ENCODE results near the gene CADM1.

Gene CADM1

DNA sequence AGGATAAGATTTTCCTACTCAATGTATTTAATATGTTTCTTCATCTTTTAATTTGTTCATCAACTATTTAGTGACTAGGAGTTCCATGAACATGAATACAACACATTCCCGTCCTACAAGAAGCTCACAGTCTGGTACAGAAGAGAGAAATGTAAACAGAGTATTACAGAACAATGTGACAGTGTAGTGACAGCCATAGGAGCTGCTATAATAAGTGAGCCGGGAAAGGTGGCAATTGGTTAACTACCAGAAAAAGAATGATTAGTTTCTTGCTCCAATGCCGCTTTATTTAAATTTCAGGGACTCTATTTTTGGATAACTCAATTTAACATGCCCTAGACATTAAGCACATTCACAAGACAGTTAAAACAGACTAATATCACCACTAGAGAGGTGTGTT lies 192.3 kb downstream of the CADM1 start:
- DNase-seq: no peak

DNA sequence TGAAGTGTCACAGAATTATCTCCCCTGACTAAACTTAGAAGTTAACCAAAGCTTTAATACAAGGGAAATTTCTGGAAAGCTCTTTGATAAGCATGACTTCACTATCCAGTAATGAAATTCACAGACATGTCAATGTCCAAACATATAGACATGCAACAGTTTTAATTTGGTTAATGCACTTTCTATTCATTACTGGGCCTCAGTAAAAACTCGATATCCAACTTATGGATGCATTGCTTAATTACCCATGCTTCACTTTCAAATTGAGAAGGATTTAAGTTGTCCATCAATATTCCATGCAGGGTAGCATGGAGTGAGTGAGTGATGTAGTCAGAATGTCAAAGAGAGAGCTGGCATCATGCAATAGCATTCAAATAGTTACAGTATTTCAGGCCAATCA lies 197.5 kb downstream of the CADM1 start:
- DNase-seq: no peak

DNA sequence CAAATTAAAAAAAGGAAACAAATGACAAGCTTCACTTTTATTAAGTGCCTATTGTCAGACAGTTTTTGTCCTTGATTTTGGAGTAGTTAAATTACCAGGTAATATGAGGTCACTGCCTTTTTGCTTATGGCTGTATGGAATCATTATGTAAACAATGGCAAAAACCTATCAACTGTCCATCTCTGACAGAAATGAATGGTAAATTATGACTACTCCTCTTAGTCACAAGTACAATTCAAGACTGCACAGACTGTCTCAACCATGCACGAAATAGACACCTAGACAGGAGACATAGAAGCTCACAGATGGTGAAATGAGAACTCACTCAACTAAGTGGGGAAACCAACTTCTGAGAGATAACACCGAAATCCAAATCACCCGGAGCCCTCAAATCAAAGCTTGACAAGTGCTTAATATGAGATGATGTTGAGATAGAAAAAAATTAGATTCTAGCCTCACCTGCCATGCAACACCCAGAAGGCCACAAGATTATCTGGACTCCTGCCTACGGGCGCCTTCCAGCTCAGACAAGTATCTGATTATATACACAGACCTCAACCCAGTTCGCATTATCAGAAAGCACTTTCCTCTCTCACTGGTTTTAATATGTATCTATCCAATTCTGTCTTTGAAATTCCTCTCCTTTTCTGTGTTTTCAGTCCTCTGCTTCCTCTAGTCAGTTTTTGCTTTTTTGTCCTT lies 199.3 kb downstream of the CADM1 start:
- DNase-seq: no peak

DNA sequence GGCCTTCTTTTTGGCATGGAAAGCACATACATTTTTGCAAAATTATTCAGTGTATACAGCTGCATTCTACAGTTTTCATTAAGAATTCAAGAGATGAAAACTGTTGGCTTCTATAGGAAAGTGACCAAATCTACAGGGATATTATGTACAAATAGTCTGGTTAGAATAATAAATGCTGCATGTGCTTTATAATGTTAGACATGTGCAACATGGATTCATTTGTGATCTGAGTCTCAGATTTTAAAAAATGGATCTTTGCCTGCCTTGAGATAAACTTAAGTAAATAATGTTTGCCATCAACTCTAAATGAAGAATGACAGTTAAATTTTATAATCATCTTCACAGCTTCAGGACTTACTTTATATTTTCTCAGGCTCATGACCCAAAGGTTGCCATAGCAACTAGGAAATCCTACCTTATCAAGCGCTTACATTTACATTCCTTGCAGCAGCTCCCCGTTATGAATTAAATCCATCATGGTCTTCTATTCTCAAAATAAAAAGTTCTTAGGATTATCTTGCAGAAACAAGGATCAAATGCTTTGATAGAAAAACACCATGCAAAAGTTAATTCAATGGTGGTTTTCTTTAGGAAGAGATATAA lies 200.2 kb downstream of the CADM1 start:
- DNase-seq: no peak

DNA sequence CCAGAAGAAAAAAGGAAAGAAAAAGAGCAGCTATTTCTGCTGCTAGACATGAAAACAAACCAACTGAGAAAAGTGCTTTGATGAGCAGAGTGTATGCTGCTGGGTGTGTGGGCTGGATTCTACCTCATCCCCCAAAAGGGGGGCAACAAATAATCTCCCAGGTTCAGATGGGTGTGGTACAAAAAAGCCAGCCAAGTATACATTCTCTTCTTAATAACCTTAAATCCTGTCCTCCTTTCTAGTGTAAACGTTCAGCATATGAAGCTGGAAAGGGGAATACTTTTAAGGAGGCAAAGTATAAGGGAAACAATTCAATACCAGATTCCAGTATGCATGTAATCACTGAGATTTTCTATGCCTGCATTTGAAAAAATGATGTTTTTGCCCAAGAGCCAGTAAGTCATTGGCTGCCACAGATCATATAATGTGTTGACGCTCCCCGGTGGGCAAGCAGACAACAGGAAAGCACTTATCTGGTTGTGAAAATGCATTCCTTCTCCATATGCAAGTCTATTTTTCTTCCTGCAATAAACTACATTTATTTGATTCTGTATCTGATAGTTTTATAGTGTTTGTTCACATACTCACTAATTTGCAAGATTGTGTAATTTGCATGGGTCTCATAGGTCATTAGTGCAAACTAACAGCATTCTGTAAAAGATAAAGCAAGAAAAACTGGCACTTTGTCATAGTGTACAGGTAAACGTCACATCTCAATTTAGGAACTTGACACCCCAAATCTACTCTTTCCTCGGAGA lies 201.1 kb downstream of the CADM1 start:
- no peak for DNase-seq

DNA sequence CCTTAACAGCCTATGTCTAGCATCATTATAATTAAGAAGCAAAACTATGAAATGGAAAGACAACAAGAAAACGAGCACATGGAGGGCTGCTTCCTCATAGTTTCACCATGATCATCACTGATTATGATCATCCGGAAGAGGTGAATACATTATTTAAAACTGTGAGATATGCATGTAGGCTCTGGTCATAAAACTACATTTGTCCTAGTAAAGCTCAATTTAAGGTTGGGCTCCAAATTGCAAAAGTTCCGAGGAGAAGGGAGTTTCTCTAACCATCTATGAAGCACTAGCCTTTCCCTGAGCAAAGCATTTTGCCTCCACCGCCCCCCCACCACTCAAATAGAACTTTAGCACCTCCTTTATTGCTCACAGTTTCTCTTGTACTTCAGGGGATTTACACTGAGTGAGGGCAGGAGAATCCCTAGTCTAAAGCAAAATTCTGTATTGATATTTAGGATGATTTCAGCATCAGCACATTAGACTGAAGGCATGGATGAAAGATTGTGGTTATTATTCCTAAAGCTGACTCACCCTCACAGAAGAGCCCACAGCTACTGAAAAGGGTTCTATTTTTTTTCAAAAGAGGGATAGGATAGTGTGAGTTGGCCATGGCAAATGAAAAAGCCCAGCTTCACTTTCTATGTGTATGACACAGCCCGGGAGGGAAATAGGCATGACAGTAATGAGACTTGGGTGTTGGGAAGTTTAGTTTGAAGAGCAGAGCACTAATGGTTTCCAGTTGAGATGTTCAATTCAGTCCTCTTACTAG lies 203.4 kb downstream of the CADM1 start:
- DNase-seq: no peak

DNA sequence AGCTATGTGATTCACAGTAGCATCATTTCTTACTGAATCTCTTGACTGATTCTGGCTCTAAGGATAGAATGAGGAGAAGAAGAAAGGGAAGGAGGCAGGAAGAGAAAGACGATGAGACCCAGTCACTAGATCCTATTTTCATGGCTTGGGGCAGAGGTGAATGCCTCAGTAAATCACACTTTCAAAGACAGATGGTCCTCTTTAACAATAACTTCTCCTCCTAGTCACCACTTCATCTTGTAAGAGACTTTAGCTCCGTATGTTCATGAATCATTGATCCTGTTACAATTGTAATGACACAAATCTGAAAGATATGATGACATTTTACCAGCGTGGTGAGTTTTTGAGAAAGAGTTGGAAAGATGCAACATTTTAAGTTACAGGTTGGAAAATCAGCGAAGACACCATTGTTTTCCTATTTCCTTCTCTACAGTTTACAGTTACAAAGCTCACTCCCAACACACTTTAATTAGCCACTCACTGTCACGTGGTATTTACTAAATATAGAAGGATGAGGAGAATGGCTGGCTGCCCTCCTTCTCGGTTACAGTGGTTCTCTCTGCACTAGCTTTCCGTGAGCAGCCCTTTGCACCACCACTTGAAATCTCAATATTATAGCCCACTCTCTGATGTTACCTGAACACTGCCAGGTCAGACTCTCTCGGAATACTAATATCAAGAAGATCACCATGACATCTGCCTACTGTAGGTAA lies 205.8 kb downstream of the CADM1 start:
- DNase-seq: no peak

DNA sequence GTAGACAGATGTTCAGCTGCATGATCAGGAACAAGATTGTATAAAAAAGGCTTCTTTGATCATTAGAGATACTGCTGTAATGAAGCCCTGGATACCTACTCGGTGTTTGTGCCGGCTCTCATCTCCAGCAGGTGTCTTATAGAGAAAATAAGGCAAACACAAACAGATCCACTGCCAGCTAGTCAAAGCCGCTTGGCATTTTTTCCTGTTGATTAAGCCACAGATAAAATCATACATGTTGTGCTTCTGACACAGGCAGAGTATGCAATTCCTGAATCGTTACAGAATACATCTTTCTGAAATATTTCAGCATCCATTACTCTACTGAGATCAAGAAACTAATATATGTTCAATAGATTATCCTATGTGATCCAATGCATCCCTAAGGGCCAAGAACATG lies 206.9 kb downstream of the CADM1 start:
- no peak for DNase-seq

DNA sequence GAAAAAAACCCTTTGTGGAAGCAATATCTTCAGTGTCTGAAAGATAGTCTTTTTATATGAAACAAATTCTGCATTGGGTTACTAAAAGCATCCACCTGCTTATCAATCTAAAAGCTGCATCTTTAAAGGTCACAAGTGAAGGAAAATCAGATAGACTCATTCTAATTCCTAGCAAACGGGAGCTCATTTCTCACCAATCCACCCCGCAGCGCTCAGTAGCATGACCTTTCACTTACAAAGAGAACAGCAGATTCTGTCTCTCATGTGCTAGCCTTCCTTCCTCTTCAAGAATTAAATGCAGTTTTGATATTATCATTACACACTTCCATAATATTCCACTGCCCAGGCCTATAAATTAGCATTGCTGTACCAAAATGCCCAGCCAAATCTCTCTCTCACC lies 212.9 kb downstream of the CADM1 start:
- no peak for DNase-seq

DNA sequence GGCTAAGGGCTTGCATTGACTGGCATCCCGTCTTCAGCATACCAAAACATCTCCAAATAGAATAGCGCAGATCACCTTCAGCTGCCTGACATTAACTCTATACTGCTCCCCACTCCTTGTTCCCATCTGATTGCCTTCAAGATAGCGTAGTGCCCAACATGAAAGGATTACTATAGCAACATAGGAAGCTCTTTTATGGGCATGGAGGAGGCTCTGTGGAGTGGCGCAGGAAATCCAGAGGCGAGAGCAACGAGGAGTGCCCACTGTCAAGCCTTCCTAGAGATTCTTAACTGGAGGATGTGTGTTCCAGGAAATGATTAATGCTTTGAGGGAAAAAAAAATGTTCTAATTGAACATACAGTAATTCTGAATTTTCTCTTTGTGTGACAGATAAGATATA lies 213.3 kb downstream of the CADM1 start:
- DNase-seq: no peak

DNA sequence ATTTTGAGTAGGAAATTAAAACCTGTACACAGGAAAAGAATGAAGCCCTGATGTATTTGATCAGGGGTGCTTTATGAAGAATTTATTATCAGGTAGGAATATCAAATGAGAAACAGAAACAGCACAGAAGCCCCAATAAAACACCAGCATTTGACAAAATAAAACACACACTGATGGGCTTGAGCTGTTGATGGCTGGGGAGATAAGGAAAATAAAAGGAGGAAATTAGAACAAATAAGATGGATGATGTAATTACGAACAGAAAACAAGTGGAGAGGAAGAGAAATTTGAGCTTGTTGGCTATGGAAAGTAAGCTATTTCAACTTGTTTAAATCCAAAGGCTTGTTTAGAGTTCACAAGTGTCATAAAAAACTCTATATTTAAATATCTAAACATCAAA lies 213.7 kb downstream of the CADM1 start:
- DNase-seq: no peak

DNA sequence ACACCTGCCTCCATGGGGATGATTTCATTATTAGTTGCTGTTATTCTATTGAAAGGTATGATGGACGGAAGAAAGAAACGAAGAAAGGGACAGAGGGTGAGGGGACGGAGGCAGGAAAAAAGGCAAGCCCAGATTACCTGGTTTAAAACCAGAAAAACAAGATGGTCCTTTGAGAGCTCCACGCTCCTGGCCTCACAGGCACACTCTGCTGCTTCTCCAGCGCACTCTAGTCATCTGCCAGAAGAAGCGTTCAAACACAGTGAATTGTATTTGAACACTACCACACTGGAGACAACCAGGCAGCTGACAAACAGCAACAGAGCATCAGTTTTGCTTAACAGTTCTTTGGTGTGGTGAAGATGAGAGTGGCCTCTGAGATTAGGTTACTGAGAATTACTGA lies 216.9 kb downstream of the CADM1 start:
- no peak for DNase-seq

DNA sequence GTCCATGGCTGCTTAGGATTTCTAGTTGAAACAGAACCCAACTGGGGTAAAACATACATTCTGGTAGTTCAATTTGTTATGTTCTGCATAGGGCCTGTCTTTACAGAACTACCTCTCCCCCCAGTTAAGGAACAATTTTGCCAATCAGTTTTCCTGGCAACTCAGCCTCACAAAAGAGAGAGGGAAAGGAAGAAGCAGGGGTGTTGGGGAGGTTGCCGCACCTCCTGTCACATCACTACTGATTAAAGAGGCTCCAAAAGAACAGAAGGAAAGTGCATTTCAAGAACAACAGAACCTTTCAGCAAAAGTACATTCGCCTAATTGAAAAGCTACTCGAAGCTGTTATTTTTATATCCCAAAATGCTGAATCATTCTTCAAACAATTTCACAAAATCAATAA lies 217.6 kb downstream of the CADM1 start:
- no peak for DNase-seq

DNA sequence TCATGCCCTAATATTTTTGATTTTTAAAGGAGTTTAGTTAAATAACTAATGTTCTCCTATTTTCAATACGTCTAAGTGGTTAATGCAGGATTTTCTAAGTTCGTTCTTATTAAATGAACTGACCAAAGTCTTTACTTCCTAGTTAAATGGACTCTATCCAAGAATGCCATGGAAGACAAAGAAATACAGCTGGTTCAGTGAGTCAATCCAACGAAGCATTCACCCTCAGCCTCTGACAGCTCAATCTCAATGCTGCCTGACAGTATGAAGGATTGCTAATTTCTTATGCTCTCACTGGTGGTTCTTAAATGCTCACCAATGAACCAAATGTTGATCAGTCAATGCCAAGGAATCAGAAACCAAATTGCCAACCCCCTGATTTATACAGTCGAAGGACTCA lies 219.4 kb downstream of the CADM1 start:
- no peak for DNase-seq

DNA sequence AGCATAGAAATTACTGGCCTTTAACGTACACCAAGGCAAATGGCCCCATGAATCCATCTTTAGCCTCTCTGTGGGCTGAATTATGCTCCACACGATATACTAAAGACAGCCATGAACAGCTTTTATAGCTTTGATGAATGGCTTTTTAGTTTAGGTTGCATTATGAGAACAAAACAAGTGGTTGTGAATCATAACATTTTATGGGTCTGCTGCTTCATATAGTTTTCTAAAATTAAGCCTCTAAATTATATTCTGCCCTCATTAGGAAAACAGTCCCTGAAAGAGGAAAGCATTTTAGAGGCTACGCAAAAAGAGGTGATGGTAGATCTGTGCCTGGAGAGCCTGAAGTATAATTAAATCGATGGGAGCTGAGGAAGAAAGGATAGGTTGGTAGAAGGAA lies 221.3 kb downstream of the CADM1 start:
- no peak for DNase-seq

DNA sequence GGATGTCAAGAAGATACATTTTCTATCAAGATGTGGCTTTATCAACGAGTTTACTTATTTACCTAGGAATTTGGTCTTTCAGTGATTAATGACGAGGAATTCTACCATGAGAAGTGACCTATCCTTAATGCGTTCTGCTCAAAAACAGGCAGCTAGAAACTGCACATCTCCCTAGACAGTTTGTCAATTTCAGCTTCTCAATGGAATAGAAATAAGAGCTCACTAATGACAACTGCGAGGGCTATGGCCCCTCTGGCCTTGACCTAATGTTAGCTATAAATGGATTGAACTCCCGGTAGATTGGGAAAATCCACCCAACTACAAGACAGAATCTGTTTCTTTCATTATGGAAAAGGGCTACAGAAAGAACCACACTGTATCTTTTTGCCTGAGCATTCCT lies 223.4 kb downstream of the CADM1 start:
- no peak for DNase-seq

DNA sequence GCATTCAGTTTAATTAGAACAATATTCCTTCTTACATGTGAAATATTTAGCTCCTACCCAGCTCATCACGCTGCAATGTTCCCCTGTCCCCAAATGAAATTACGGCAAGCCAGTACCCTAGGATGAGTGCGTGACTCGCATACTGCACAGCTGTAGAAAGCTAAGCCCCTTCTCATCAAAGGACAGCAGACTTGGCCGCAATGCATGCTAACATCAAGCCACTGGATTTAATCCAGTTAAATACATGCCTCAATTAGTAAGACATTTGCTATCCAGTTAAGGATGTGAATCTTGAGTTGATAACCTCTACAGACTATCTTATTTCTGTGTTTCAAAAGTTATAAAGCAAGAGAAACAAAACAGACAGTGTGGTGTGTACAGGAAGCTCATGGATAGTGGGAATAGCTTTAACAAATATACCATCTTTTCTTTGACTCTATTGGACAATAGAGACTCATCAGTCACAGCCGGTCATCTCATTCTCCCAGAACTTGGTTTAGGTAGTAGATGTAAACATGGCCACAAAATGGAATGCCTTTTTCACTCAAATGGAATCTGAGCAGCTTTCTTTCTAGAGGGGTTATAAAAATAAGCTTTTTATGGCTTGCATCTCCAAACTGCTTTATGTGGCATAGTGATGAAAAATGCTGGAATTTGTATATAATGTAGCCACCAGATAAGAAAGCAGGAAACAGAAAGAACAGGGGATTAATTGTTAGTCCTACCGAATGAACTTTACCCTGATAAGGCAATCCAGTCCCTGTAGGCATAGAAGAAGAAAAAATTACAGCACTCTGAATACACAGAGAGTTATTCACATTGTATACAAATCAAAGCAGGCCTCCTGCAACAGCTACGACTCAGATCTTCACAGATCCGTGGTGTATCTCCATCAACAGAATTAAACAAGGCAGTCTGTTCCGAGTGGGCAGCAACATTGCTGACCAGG lies 224.1 kb downstream of the CADM1 start:
- no peak for DNase-seq

DNA sequence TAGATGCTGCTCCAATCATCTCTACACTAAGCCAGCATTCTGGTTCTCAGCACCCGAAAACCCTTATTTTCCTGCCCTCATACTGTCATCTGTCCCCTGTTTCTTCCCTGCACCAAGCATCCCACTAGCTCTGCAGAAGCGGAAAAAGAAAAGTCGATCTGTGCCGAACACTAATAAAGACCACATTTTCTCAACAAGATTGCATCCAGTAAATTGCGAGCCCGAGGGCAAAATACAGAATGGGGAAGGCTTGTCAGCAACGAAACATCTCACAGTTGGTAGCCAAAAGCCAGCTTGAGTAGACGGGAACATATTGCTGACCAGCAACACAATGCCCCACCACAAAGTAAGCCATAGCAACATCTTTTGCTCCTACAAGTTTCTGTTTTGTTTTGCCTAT lies 227.4 kb downstream of the CADM1 start:
- DNase-seq: no peak

DNA sequence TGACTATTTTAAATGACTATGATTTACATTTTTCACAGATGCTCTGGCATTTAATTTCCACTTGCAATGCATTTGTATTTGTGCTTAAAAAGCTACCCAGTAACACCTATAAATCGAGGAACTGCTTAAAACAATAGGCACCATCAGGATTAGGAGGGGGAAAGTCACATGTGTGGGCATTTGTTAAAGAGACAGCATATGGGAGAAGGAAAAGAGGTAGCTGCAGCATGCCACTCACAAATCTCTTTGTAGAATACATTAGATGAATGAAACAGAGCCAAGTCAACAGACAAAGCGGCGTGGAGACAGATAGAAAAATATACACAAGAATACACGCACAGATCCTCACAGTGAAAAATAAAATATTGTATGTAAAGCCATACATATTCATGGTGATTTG lies 228.0 kb downstream of the CADM1 start:
- no peak for DNase-seq

DNA sequence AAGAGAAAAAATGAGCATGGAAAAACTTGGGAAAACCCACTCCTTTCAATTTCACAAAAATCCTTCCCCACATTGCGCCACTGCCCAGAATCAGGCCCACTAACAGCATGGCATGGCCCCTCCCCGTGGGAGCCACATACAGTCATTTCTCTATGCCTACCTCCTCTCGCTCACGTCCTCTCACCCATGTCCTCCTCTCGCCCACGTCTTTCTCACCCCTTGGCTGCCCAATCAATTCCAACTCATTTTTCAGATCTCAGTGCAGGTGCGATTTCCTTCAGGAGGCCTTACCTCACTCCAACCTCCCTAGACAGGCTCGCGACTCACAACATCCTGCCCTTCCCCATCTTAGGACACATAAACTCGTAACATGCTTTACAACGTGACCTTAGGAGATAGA lies 229.2 kb downstream of the CADM1 start:
- no peak for DNase-seq

DNA sequence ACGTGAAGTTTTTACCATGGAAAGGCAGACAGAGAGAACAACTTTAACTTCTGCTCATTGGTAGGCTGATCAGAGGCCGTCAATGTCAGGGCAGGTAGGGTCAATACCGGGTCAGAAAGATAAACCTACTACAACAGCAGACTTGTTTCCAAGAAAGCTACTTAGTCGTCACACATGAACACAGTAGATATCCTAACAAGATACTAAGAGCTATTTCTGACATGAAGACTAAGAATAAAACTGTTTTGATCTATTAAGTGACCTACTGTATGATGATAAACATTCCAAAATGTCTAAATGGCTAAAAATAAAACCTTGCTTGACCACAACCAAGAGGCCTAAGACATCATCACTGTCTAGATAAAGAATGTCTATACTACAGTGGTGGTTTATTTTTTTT lies 231.3 kb downstream of the CADM1 start:
- no peak for DNase-seq

DNA sequence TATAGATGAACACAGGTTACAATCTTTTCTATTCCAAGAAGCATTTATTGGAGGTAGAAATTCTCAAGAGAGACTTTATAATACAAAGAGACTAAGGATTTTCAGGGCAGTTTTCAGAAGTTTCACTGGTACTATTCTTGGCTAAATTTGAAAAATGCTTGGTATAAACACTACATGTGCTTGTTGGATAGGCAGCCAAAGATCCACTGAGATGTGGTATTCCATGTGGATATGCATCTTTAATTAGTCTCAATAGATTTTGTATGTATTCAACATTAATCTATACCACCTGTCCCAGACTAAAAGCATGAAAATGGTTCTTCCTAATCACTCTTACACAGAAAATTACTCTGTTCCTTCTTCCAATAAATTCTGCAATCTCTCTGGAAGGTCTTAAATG lies 232.6 kb downstream of the CADM1 start:
- no peak for DNase-seq
